ENCODE data around the gene KCND2. TPM values are rescaled to one million over a fixed set of nuclear protein-coding genes. Genes with fewer than 3 reads are reported as not detected.
A peak's percentile ranks its signal among the peaks of the same experiment; 100 is the strongest.

The KCND2 gene
- total RNA-seq, 2 experiments from 2014 or later, result not detected

- peaks cover 30% of the 10 kb centered on the region for H3K27me3 Mint-ChIP-seq
- H3K4me3 Mint-ChIP-seq, result peak overlapping the region; percentile 41
- peaks cover 8% of the 10 kb centered on the region for H3K9me3 Mint-ChIP-seq (ENCODE audit: low read depth)
- peaks cover 7% of the 10 kb centered on the region for H3K4me1 Mint-ChIP-seq
- peak; percentile 30 for DNase-seq
- H3K27ac Mint-ChIP-seq, result no peak overlapping the region
- CTCF ChIA-PET, result no interaction called here
- intact Hi-C loops (cut with DNase I, micrococcal nuclease), result loop anchor here in 1 of 2 experiments (2.0 to 5.0 kb wide), 2 partner anchors 336 to 1003 kb away; no protein-coding TSS in a partner anchor
- H3K36me3 Mint-ChIP-seq (ENCODE audit: low read depth), result peaks cover 2% of the 10 kb centered on the region
- peak; percentile 19 for ATAC-seq
- POLR2A ChIA-PET, result no interaction called here
Measured at GRCh38 chr7:120273476-120273975, 551 bp downstream of the KCND2 start.

DNA sequence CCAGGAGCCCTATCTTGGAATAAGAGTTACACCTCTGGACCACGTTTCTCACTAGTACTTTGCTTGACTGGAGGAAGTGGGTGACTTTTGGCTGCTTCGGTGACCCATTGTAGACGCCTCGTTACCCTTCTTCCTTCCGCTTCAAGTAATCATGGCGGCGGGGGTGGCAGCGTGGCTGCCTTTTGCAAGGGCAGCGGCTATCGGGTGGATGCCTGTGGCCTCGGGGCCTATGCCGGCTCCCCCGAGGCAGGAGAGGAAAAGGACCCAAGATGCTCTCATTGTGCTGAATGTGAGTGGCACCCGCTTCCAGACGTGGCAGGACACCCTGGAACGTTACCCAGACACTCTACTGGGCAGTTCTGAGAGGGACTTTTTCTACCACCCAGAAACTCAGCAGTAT lies 1.5 kb downstream of the KCND2 start:
- Mint-ChIP-seq H3K27me3 (peaks cover 27% of the 10 kb centered on the region), H3K4me1 (peaks cover 7% of the 10 kb centered on the region), H3K36me3 (ENCODE audit: low read depth) (peaks cover 2% of the 10 kb centered on the region), H3K9me3 (ENCODE audit: low read depth) (peaks cover 8% of the 10 kb centered on the region), H3K27ac (no peak overlapping the region), H3K4me3 (no peak overlapping the region)
- intact Hi-C loops (cut with DNase I, micrococcal nuclease), result loop anchor here in 1 of 2 experiments (5.0 kb wide), 1 partner anchor 337 kb away; no protein-coding TSS in a partner anchor
- DNase-seq (no peak), ATAC-seq (no peak)
- POLR2A ChIA-PET, result no interaction called here
- CTCF ChIA-PET, result no interaction called here

- Mint-ChIP-seq H3K9me3 (ENCODE audit: low read depth) (peaks cover 8% of the 10 kb centered on the region), H3K27me3 (peaks cover 27% of the 10 kb centered on the region), H3K36me3 (ENCODE audit: low read depth) (peaks cover 2% of the 10 kb centered on the region), H3K4me3 (no peak overlapping the region), H3K27ac (no peak overlapping the region), H3K4me1 (peaks cover 7% of the 10 kb centered on the region)
- DNase-seq (no peak), ATAC-seq (no peak)
- CTCF ChIA-PET, result no interaction called here
- POLR2A ChIA-PET, result no interaction called here
- intact Hi-C loops (cut with DNase I, micrococcal nuclease), result loop anchor here in 1 of 2 experiments (5.0 kb wide), 1 partner anchor 338 kb away; no protein-coding TSS in a partner anchor
Measured at GRCh38 chr7:120274899-120275298, 1.9 kb downstream of the KCND2 start.

DNA sequence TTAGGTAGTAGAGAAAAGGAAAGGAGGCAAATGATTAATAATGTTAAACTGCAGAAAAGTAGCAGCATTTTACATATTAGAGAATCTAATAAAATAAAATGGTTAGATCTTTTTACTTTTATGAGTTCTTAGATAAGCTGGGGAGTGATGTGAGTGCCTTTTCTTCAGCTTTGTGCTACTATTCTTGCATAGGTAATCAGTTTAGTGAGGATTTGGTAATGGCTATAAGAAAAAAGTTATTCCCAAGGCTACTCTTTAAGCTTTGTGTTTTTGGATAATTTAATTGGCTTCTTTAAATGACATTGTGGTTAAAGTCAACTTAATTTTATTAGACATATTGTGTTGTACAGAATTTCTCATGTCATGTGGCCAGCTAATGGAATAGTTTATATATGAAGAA lies 3.7 kb downstream of the KCND2 start:
- peaks cover 8% of the 10 kb centered on the region for H3K9me3 Mint-ChIP-seq (ENCODE audit: low read depth)
- peaks cover 2% of the 10 kb centered on the region for H3K36me3 Mint-ChIP-seq (ENCODE audit: low read depth)
- peaks cover 26% of the 10 kb centered on the region for H3K27me3 Mint-ChIP-seq
- peaks cover 7% of the 10 kb centered on the region for H3K4me1 Mint-ChIP-seq
- CTCF ChIA-PET, result no interaction called here
- POLR2A ChIA-PET, result no interaction called here
- no peak overlapping the region for H3K4me3 Mint-ChIP-seq
- ATAC-seq (no peak), DNase-seq (no peak)
- H3K27ac Mint-ChIP-seq, result no peak overlapping the region
- intact Hi-C loops (cut with DNase I, micrococcal nuclease), result no loop called here

DNA sequence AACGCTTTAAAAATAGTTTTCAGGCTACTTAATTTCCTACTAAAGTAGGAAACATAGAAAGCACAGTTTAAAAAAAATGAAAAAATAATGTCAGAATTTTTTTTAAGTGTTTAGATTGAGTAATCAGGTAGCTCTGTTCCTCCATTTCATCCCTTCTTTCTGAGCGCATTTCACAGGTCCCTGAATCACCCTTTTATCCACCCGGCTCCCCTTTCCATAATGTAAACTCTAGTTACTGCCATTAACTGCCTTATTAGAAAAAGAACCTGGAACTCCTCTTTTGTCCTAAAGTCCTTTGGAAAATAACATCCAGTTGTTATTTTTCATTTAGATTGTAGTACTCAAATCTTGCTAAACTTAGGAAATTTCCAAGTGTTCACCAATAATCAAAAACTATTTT lies 5.8 kb downstream of the KCND2 start:
- H3K27ac Mint-ChIP-seq, result no peak overlapping the region
- ATAC-seq (no peak), DNase-seq (no peak)
- H3K36me3 Mint-ChIP-seq (ENCODE audit: low read depth), result no peaks in the 10 kb centered on the region
- ChIA-PET POLR2A (no interaction called here), CTCF (no interaction called here)
- H3K27me3 Mint-ChIP-seq, result peaks cover 11% of the 10 kb centered on the region
- H3K4me1 Mint-ChIP-seq, result no peaks in the 10 kb centered on the region
- H3K9me3 Mint-ChIP-seq (ENCODE audit: low read depth), result peaks cover 6% of the 10 kb centered on the region
- H3K4me3 Mint-ChIP-seq, result no peak overlapping the region
- intact Hi-C loops (cut with DNase I, micrococcal nuclease), result no loop called here

- no peak for DNase-seq
- CTCF ChIA-PET, result no interaction called here
- intact Hi-C loops (cut with DNase I, micrococcal nuclease), result no loop called here
- H3K4me1 Mint-ChIP-seq, result no peaks in the 10 kb centered on the region
- H3K27ac Mint-ChIP-seq, result no peak overlapping the region
- H3K27me3 Mint-ChIP-seq, result peaks cover 2% of the 10 kb centered on the region
- peaks cover 2% of the 10 kb centered on the region for H3K9me3 Mint-ChIP-seq (ENCODE audit: low read depth)
- no peak overlapping the region for H3K4me3 Mint-ChIP-seq
- ATAC-seq, result no peak
- no peaks in the 10 kb centered on the region for H3K36me3 Mint-ChIP-seq (ENCODE audit: low read depth)
- POLR2A ChIA-PET, result no interaction called here
Measured at GRCh38 chr7:120280743-120281142, 7.8 kb downstream of the KCND2 start.

GRCh38 chr7:120293027-120293426 lies 20.1 kb downstream of the KCND2 start:
- no peaks in the 10 kb centered on the region for H3K4me1 Mint-ChIP-seq
- POLR2A ChIA-PET, result no interaction called here
- H3K9me3 Mint-ChIP-seq (ENCODE audit: low read depth), result peaks cover 3% of the 10 kb centered on the region
- H3K36me3 Mint-ChIP-seq (ENCODE audit: low read depth), result no peaks in the 10 kb centered on the region
- no peak overlapping the region for H3K27ac Mint-ChIP-seq
- DNase-seq (no peak), ATAC-seq (no peak)
- CTCF ChIA-PET, result no interaction called here
- intact Hi-C loops (cut with DNase I, micrococcal nuclease), result loop anchor here in 1 of 2 experiments (1.0 kb wide), 1 partner anchor 9 kb away; no protein-coding TSS in a partner anchor
- H3K4me3 Mint-ChIP-seq, result no peak overlapping the region
- no peaks in the 10 kb centered on the region for H3K27me3 Mint-ChIP-seq

DNA sequence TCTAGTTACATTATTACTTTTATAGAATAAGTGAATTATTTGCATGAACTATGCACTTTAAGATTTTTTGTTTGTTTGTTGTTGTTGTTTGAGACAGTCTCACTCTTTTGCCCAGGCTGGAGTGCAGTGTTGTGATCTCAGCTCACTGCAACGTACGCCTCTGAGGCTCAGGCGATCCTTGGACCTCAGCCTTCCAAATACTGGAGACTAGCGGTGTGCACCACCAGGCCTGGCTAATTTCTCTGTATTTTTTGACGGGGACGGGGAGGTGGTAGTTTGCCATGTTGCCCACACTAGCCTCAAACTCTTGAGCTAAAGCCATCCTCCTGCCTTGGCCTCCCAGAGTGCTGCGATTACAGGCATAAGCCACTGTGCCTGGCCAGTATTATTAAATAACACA lies 29.2 kb downstream of the KCND2 start:
- Mint-ChIP-seq H3K27me3 (no peaks in the 10 kb centered on the region), H3K36me3 (ENCODE audit: low read depth) (no peaks in the 10 kb centered on the region), H3K4me1 (no peaks in the 10 kb centered on the region), H3K27ac (no peak overlapping the region), H3K4me3 (no peak overlapping the region), H3K9me3 (ENCODE audit: low read depth) (peaks cover under 1% of the 10 kb centered on the region)
- ChIA-PET CTCF (no interaction called here), POLR2A (no interaction called here)
- intact Hi-C loops (cut with DNase I, micrococcal nuclease), result loop anchor here in 1 of 2 experiments (1.0 kb wide), 1 partner anchor 9 kb away; no protein-coding TSS in a partner anchor
- DNase-seq, result no peak
- no peak for ATAC-seq

DNA sequence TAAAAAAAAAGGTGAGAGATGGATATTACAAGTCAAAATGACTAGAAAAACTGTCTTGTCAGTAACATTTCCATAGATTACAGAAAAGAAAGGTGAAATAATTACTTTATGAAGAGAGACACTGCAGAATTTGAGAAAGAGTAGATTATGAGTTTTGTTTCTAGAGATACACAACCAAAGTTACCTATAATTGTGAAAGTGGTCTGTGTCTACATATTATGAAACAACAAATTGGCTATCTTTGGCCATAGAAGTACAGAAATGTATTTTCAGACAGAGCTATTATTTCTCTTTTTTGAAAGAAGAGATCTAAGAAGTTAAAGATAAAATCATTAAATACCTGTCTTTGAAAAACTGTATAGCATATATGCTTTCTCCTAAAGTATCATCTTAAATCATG lies 30.1 kb downstream of the KCND2 start:
- DNase-seq, result no peak
- Mint-ChIP-seq H3K4me3 (no peak overlapping the region), H3K9me3 (ENCODE audit: low read depth) (no peaks in the 10 kb centered on the region), H3K27ac (no peak overlapping the region), H3K36me3 (ENCODE audit: low read depth) (no peaks in the 10 kb centered on the region), H3K4me1 (no peaks in the 10 kb centered on the region), H3K27me3 (no peaks in the 10 kb centered on the region)
- CTCF ChIA-PET, result no interaction called here
- POLR2A ChIA-PET, result no interaction called here
- no peak for ATAC-seq
- intact Hi-C loops (cut with DNase I, micrococcal nuclease), result no loop called here

DNA sequence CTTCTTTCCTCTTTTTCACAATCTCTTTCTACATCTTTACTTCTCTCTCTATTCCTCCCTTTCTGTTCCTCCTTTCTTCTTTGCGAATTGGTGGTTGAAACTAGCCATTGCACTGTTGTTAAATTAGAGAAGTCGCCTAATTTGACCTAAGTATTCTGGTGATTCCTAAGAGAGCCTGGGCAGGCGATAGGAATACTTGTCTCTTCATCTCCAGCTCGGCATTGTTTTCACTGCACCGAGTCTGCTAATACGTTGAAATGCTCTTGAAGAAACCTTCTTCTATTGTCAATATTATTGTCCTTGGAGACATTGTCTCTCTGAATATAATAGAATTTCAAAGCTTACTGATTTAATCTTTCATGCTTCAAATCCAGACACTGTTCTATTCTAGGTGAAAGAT lies 31.7 kb downstream of the KCND2 start:
- Mint-ChIP-seq H3K36me3 (ENCODE audit: low read depth) (no peaks in the 10 kb centered on the region), H3K27ac (no peak overlapping the region), H3K27me3 (no peaks in the 10 kb centered on the region), H3K9me3 (ENCODE audit: low read depth) (no peaks in the 10 kb centered on the region), H3K4me1 (no peaks in the 10 kb centered on the region), H3K4me3 (no peak overlapping the region)
- intact Hi-C loops (cut with DNase I, micrococcal nuclease), result no loop called here
- ATAC-seq (no peak), DNase-seq (no peak)
- CTCF ChIA-PET, result no interaction called here
- POLR2A ChIA-PET, result no interaction called here

GRCh38 chr7:120307991-120308545 lies 35.1 kb downstream of the KCND2 start:
- Mint-ChIP-seq H3K4me3 (no peak overlapping the region), H3K4me1 (no peaks in the 10 kb centered on the region), H3K9me3 (ENCODE audit: low read depth) (no peaks in the 10 kb centered on the region), H3K27me3 (no peaks in the 10 kb centered on the region), H3K27ac (no peak overlapping the region), H3K36me3 (ENCODE audit: low read depth) (no peaks in the 10 kb centered on the region)
- no peak for DNase-seq
- intact Hi-C loops (cut with DNase I, micrococcal nuclease), result no loop called here
- ATAC-seq, result no peak
- POLR2A ChIA-PET, result interaction anchor here (0.6 kb wide), 1 partner anchor 1669 kb away, joined by 4 read pairs; no protein-coding TSS in a partner anchor
- CTCF ChIA-PET, result no interaction called here

DNA sequence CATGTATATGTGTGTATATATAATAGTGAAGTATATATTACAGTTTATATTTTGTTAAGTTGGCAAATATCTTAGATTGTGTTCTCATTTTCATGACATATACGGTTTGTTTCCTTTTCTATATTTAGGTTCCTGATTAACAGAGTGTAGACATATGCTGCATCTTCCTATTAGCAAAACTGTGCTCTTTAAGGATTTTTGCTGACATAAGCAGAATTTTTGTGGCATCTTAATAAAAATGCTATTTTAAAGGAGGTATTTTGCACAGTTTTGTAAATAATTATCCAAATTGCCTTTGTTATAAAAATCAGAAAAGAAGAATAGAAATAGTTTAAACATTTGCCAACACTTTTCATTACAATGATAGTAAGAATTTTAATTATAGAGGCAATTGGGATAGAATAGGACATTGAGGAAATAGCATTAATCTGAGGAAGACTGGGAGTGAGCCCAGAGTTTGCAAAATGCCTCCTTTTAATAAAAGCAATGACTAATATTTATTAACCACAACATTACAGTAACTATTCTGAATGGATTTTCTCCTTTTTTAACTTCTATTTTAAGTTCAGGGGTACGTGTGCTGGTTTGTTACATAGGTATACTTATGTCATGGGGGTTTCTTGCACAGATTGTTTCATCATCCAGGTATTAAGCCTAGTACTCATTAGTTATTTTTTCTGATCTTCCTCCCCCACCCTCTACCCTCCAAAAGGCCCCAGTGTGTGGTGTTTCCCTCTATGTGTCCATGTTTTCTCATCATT lies 38.2 kb downstream of the KCND2 start:
- ChIA-PET CTCF (no interaction called here), POLR2A (no interaction called here)
- Mint-ChIP-seq H3K27me3 (no peaks in the 10 kb centered on the region), H3K9me3 (ENCODE audit: low read depth) (no peaks in the 10 kb centered on the region), H3K4me1 (no peaks in the 10 kb centered on the region), H3K4me3 (no peak overlapping the region), H3K27ac (no peak overlapping the region), H3K36me3 (ENCODE audit: low read depth) (no peaks in the 10 kb centered on the region)
- ATAC-seq (no peak), DNase-seq (no peak)
- intact Hi-C loops (cut with DNase I, micrococcal nuclease), result no loop called here

All from activated CD4-positive, alpha-beta T cell treated with anti-CD3 and anti-CD28 coated beads for 36 hours (primary cell).